ENCODE measurements around the gene IFT81. TPM values are rescaled to one million over a fixed set of nuclear protein-coding genes. Genes with fewer than 3 reads are reported as not detected.

The IFT81 gene
- total RNA-seq, 1 donor from 2014 or later: 4.3 TPM

- ChIA-PET CTCF (no interaction called here), POLR2A (interaction anchor here (0.9 kb wide), 1 partner anchor 37 kb away, joined by 4 read pairs; no protein-coding TSS in a partner anchor)
- Mint-ChIP-seq H3K4me3 (no peak overlapping the region), H3K4me1 (peaks cover 8% of the 10 kb centered on the region), H3K27me3 (no peaks in the 10 kb centered on the region), H3K9me3 (no peaks in the 10 kb centered on the region), H3K27ac (no peak overlapping the region), H3K36me3 (ENCODE audit: low read depth) (no peaks in the 10 kb centered on the region)
- intact Hi-C loops (cut with micrococcal nuclease): loop anchor here (10.0 kb wide), 1 partner anchor 394 kb away; no protein-coding TSS in a partner anchor
- DNase-seq: no peak
- TF ChIP-seq, protein P1, sequence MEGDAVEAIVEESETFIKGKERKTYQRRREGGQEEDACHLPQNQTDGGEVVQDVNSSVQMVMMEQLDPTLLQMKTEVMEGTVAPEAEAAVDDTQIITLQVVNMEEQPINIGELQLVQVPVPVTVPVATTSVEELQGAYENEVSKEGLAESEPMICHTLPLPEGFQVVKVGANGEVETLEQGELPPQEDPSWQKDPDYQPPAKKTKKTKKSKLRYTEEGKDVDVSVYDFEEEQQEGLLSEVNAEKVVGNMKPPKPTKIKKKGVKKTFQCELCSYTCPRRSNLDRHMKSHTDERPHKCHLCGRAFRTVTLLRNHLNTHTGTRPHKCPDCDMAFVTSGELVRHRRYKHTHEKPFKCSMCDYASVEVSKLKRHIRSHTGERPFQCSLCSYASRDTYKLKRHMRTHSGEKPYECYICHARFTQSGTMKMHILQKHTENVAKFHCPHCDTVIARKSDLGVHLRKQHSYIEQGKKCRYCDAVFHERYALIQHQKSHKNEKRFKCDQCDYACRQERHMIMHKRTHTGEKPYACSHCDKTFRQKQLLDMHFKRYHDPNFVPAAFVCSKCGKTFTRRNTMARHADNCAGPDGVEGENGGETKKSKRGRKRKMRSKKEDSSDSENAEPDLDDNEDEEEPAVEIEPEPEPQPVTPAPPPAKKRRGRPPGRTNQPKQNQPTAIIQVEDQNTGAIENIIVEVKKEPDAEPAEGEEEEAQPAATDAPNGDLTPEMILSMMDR (IDR thresholded peaks at IDR 0.05): no peak
- ATAC-seq (ENCODE audit: low read depth): no peak
Measured at GRCh38 chr12:110249105-110249504, 124.9 kb downstream of the IFT81 start.

DNA sequence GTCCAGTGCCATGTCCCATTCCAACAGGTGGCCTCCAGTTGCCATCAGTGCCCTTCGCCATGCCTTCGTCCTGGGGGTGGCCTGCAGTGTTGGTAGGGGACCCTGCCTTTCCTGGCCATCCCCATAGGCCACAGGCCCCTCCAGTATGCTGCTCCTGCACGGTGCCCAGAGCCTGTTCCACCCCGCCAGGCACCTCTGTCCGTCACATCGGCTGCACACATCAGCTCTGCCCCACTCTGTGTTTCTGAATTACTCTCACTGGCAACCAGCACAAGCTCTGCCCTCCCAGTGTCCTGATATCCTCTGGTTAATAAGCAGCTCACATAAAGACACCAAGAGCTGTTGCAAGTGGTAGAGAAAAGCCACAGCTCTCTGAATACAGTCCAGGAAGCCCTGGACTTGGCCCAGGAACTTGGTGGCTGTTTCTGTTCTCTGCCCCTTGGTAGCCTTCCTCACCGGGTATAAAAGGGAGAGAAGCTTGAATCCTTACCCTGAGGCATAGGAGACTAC, 125.6 kb downstream of the IFT81 start:
- Mint-ChIP-seq H3K9me3 (no peaks in the 10 kb centered on the region), H3K4me1 (peaks cover 4% of the 10 kb centered on the region), H3K27me3 (no peaks in the 10 kb centered on the region), H3K36me3 (ENCODE audit: low read depth) (no peaks in the 10 kb centered on the region), H3K4me3 (no peak overlapping the region), H3K27ac (no peak overlapping the region)
- DNase-seq (no peak), ATAC-seq (ENCODE audit: low read depth) (no peak)
- TF ChIP-seq, protein P1 (IDR thresholded peaks at IDR 0.05): no peak
- ChIA-PET POLR2A (no interaction called here), CTCF (no interaction called here)
- intact Hi-C loops (cut with micrococcal nuclease): loop anchor here (10.0 kb wide), 1 partner anchor 395 kb away; no protein-coding TSS in a partner anchor

GRCh38 chr12:110251381-110251780, 127.2 kb downstream of the IFT81 start:
- H3K4me3 Mint-ChIP-seq: no peak overlapping the region
- ATAC-seq (ENCODE audit: low read depth) (no peak), DNase-seq (no peak)
- ChIA-PET POLR2A (interaction anchor here (0.7 kb wide), 1 partner anchor 313 kb away, joined by 3 read pairs; no protein-coding TSS in a partner anchor), CTCF (no interaction called here)
- H3K4me1 Mint-ChIP-seq: no peaks in the 10 kb centered on the region
- TF ChIP-seq, protein P1 (IDR thresholded peaks at IDR 0.05): no peak
- no peaks in the 10 kb centered on the region for H3K27me3 Mint-ChIP-seq
- no peak overlapping the region for H3K27ac Mint-ChIP-seq
- no peaks in the 10 kb centered on the region for H3K36me3 Mint-ChIP-seq (ENCODE audit: low read depth)
- no peaks in the 10 kb centered on the region for H3K9me3 Mint-ChIP-seq
- intact Hi-C loops (cut with micrococcal nuclease): no loop called here

GRCh38 chr12:110252716-110253115, 128.6 kb downstream of the IFT81 start:
- no peaks in the 10 kb centered on the region for H3K4me1 Mint-ChIP-seq
- no peaks in the 10 kb centered on the region for H3K9me3 Mint-ChIP-seq
- ChIA-PET POLR2A (no interaction called here), CTCF (no interaction called here)
- intact Hi-C loops (cut with micrococcal nuclease): no loop called here
- DNase-seq (no peak), ATAC-seq (ENCODE audit: low read depth) (no peak)
- TF ChIP-seq, protein P1 (IDR thresholded peaks at IDR 0.05): no peak
- no peaks in the 10 kb centered on the region for H3K36me3 Mint-ChIP-seq (ENCODE audit: low read depth)
- no peak overlapping the region for H3K27ac Mint-ChIP-seq
- no peaks in the 10 kb centered on the region for H3K27me3 Mint-ChIP-seq
- no peak overlapping the region for H3K4me3 Mint-ChIP-seq

GRCh38 chr12:110253176-110253575, 129.0 kb downstream of the IFT81 start:
- Mint-ChIP-seq H3K4me1 (no peaks in the 10 kb centered on the region), H3K27ac (no peak overlapping the region), H3K9me3 (no peaks in the 10 kb centered on the region), H3K36me3 (ENCODE audit: low read depth) (no peaks in the 10 kb centered on the region), H3K27me3 (no peaks in the 10 kb centered on the region), H3K4me3 (no peak overlapping the region)
- no peak for ATAC-seq (ENCODE audit: low read depth)
- POLR2A ChIA-PET: no interaction called here
- CTCF ChIA-PET: no interaction called here
- intact Hi-C loops (cut with micrococcal nuclease): no loop called here
- DNase-seq: no peak
- TF ChIP-seq, protein P1 (IDR thresholded peaks at IDR 0.05): no peak
